GM12878 (cell line): ENCODE data around the gene CLDN6. TPM values are rescaled to one million over a fixed set of nuclear protein-coding genes. Genes with fewer than 3 reads are reported as not detected.

Experiments used
- ATAC-seq: fragments of 200-7000 bp; cut with Tn5 transposase; 3 replicates; pipeline ENCODE4 v1.9.1; 2020; ENCODE audit warnings: mild to moderate bottlenecking, moderate library complexity
- BruUV-seq: library from RNA; stranded (reverse); fragments of 400-500 nt; replicated peaks from 2 replicates; lab custom pipeline; 2021; lab: Mats Ljungman, UMichigan
- CTCF ChIA-PET: fragments of 300-600 bp; sonication (Branson Sonifier 250); formaldehyde crosslinking; extraction: SDS; loops from one replicate; lab custom pipeline; 2021; ENCODE audit warnings: inconsistent platforms; lab: Yijun Ruan, JAX
- POLR2A ChIA-PET: fragments of 350-600 bp; formaldehyde crosslinking; extraction: SDS; loops from one replicate; lab custom pipeline; 2021; ENCODE audit warnings: inconsistent platforms; lab: Charles Lee
- RAD21 ChIA-PET: fragments of 300-600 bp; sonication (Branson Sonifier 250); formaldehyde crosslinking; loops from one replicate; lab custom pipeline; 2023; ENCODE audit warnings: antibody characterized with exemption; ENCODE audit not compliant: unreplicated experiment; lab: Charles Lee
- SMC1A ChIA-PET: fragments of 300-600 bp; sonication (Branson Sonifier 250); formaldehyde crosslinking; loops from one replicate; lab custom pipeline; 2023; ENCODE audit not compliant: unreplicated experiment, uncharacterized antibody; lab: Charles Lee
- DNase-seq: peaks from one replicate; pipeline ENCODE4 v3.0.0-alpha.2; 2011; ENCODE audit warnings: low read depth, low spot score
- FAIRE-seq: peaks from 3 replicates; lab custom pipeline; 2011; peaks lifted over from hg19 to GRCh38; lab: Jason Lieb, UNC
- H2AFZ ChIP-seq: 2 replicates; pipeline ENCODE4 v1.6.0; 2011; ENCODE audit warnings: low read depth, low read length, control low read depth; ENCODE audit not compliant: control insufficient read depth
- H3K27ac ChIP-seq: 2 replicates; pipeline ENCODE4 v1.5.1; 2011; ENCODE audit warnings: control low read depth; ENCODE audit not compliant: control insufficient read depth, insufficient read depth
- H3K27me3 ChIP-seq, 2 experiments: replicated peaks in 1 of 2; 2 replicates each; pipeline versions ENCODE4 v1.6.0 to v1.6.1; 2011; ENCODE audit warnings: low read length in 1 of 2; ENCODE audit not compliant: control insufficient read depth in 2 of 2, insufficient read depth in 2 of 2
- H3K36me3 ChIP-seq, 2 experiments: 2 replicates each; pipeline ENCODE4 v1.5.1; 2011; ENCODE audit warnings: low read length in 1 of 2; ENCODE audit not compliant: control insufficient read depth in 2 of 2, insufficient read depth in 2 of 2
- H3K4me1 ChIP-seq: 2 replicates; pipeline ENCODE4 v1.6.1; 2011; ENCODE audit warnings: mild to moderate bottlenecking, low read length, moderate library complexity, mixed read lengths; ENCODE audit not compliant: control insufficient read depth, insufficient read depth
- H3K4me2 ChIP-seq: 2 replicates; pipeline ENCODE4 v1.6.0; 2011; ENCODE audit warnings: control low read depth; ENCODE audit not compliant: control insufficient read depth, insufficient read depth
- H3K4me3 ChIP-seq: fragments of 200-600 bp; sonication (generic); 2 replicates; pipeline ENCODE4 v1.5.1; 2016
- H3K79me2 ChIP-seq: 2 replicates; pipeline ENCODE4 v1.6.0; 2011; ENCODE audit warnings: low read length; ENCODE audit not compliant: control insufficient read depth, insufficient read depth
- H3K9ac ChIP-seq: 2 replicates; pipeline ENCODE4 v1.8.0; 2011; ENCODE audit warnings: low read length, control low read depth, mixed read lengths; ENCODE audit not compliant: control insufficient read depth, insufficient read depth
- H3K9me3 ChIP-seq: replicated peaks from 3 replicates; pipeline ENCODE4 v1.5.1; 2011; ENCODE audit warnings: mild to moderate bottlenecking, low read length; ENCODE audit not compliant: control insufficient read depth, insufficient read depth
- H4K20me1 ChIP-seq: 2 replicates; pipeline ENCODE4 v1.6.0; 2011; ENCODE audit not compliant: control insufficient read depth, insufficient read depth
- ASH2L ChIP-seq: fragments of 300-600, 200-600 bp; sonication (generic); IDR thresholded peaks from 2 replicates; pipeline ENCODE4 v1.6.1; 2017; ENCODE audit warnings: low read depth, mild to moderate bottlenecking, borderline replicate concordance
- CEBPB ChIP-seq, 2 experiments: fragments of 150-350 bp in 1 of 2; IDR thresholded peaks; 2 replicates each; pipeline ENCODE4 v1.6.1; 2012 to 2014; ENCODE audit warnings: low read depth in 2 of 2, low read length in 2 of 2, borderline replicate concordance in 1 of 2, inconsistent platforms in 1 of 2
- DPF2 ChIP-seq: fragments of 450-650 bp; IDR thresholded peaks from 2 replicates; pipeline ENCODE4 v1.6.1; 2017; ENCODE audit warnings: mild to moderate bottlenecking
- HDAC2 ChIP-seq: fragments of 200-600 bp; sonication (generic); IDR thresholded peaks from 2 replicates; pipeline ENCODE4 v1.6.1; 2017
- MTA2 ChIP-seq: fragments of 450-650 bp; IDR thresholded peaks from 2 replicates; pipeline ENCODE4 v1.6.1; 2016; ENCODE audit warnings: low read depth, mild to moderate bottlenecking, moderate library complexity
- NR2C1 ChIP-seq: fragments of 450-650 bp; IDR thresholded peaks from 2 replicates; pipeline ENCODE4 v1.6.1; 2017; ENCODE audit warnings: antibody characterized with exemption, mild to moderate bottlenecking, moderate library complexity
- NRF1 ChIP-seq: conservative IDR thresholded peaks from 2 replicates; pipeline ENCODE4 v1.6.1; 2011; ENCODE audit warnings: mild to moderate bottlenecking, low read depth, low read length, improper control_type of control experiment
- PAX5 ChIP-seq: IDR thresholded peaks from 2 replicates; pipeline ENCODE4 v1.6.1; 2011; ENCODE audit warnings: low read depth, low read length, borderline replicate concordance
- RB1 ChIP-seq: fragments of 450-650 bp; formaldehyde crosslinking; IDR thresholded peaks from 2 replicates; pipeline ENCODE4 v1.6.1; 2017; ENCODE audit warnings: mild to moderate bottlenecking, borderline replicate concordance
- RUNX3 ChIP-seq: IDR thresholded peaks from 2 replicates; pipeline ENCODE4 v1.6.1; 2012; ENCODE audit warnings: low read length, inconsistent platforms
- SMC3 ChIP-seq: IDR thresholded peaks from 2 replicates; pipeline ENCODE4 v1.6.1; 2011; ENCODE audit warnings: low read length, improper control_type of control experiment, borderline replicate concordance
- SREBF2 ChIP-seq: IDR thresholded peaks from 2 replicates; pipeline ENCODE4 v1.6.1; 2012; ENCODE audit warnings: mild to moderate bottlenecking, low read length
- TBL1XR1 ChIP-seq: IDR thresholded peaks from 2 replicates; pipeline ENCODE4 v1.6.1; 2012; ENCODE audit warnings: low read depth, low read length, improper control_type of control experiment
- ZSCAN29 ChIP-seq: fragments of 450-650 bp; IDR thresholded peaks from 2 replicates; pipeline ENCODE4 v1.6.1; 2017; ENCODE audit warnings: mild to moderate bottlenecking, moderate library complexity
- WGBS: methylation state at CpG from one replicate; pipeline ENCODE4 v1.1.6; 2016; ENCODE audit warnings: low lambda C conversion rate; ENCODE audit not compliant: insufficient replicate concordance, insufficient coverage; ENCODE audit errors: missing lambda C conversion rate; 5-methylcytosine and 5-hydroxymethylcytosine counted together
- in situ Hi-C: fragments of 300-500 bp; cut with MboI; formaldehyde crosslinking; loops from 9 replicates; pipeline ENCODE4 v1.14.3; 2018; ENCODE audit warnings: mixed read lengths
- intact Hi-C: fragments of 100-400 bp; cut with micrococcal nuclease; formaldehyde crosslinking; loops from one replicate; pipeline ENCODE4 v1.14.2; 2022; ENCODE audit not compliant: unreplicated experiment
- polyA plus RNA-seq, 11 experiments: library from polyadenylated mRNA; depleted of rRNA in 4 of 11; unstranded in 6 of 11; stranded (reverse) in 5 of 11; fragments of >200 nt; fragmentation: Nextera tagmentation in 4 of 11; fragmentation: Illumina TruSeq in 1 of 11; extraction: Ambion mirVana in 4 of 11; extraction: Trizol in 1 of 11; gene quantifications; 1 replicate in 1 of 11; 2 replicates in 10 of 11; pipeline versions ENCODE4 v1.2.1 to v1.2.3, GENCODE V29; 2011 to 2016; ENCODE audit warnings: inconsistent platforms in 2 of 11, missing spikeins in 2 of 11, low read depth in 1 of 11
- total RNA-seq, 4 experiments: library from RNA; depleted of rRNA in 3 of 4; stranded (reverse); fragments of >200 nt in 3 of 4; fragmentation: Illumina TruSeq in 1 of 4; extraction: Trizol in 1 of 4; gene quantifications; 2 replicates each; pipeline versions ENCODE4 v1.2.1 to v1.2.3, GENCODE V29; 2013 to 2021
- TF ChIP-seq, protein P1 (sequence below): IDR thresholded peaks from 2 replicates; pipeline ENCODE4 v1.6.1; 2011; ENCODE audit warnings: borderline replicate concordance, low read depth, mild to moderate bottlenecking, moderate library complexity, low read length; ENCODE audit not compliant: insufficient read depth, poor library complexity, severe bottlenecking

CLDN6 gene
- total and polyA plus RNA-seq, 10 of the 15 experiments (the other 5 are each of a cell fraction or from before 2014, with no cell fraction given) = 0.15 to 0.26 (median 0.23) TPM; not detected in 7

GRCh38 chr16:3035289-3035971 is 17.4 kb upstream of the CLDN6 start:
- H3K27ac ChIP-seq = no peak overlapping the region
- H3K4me2 ChIP-seq = no peak overlapping the region
- no peak for FAIRE-seq
- WGBS = 9% methylated on average over 19 of the region's 19 CpGs
- POLR2A ChIA-PET = interaction anchor here (1.0 kb wide), 1 partner anchor 45 kb away, joined by 3 read pairs; no protein-coding TSS in a partner anchor
- no peak overlapping the region for H3K9ac ChIP-seq
- BruUV-seq = no TSS peak
- ATAC-seq = no peak
- peaks cover 6% of the 10 kb centered on the region for H3K4me1 ChIP-seq
- intact Hi-C loops (no loop called here), in situ Hi-C loops (no loop called here)
- CTCF ChIA-PET = interaction anchor here (0.8 to 18.2 kb wide), 5 partner anchors 7 to 101 kb away, joined by 3 to 421 read pairs (median 10); no protein-coding TSS in a partner anchor
- H3K9me3 ChIP-seq = no peaks in the 10 kb centered on the region
- H2AFZ ChIP-seq = no peak overlapping the region
- TF ChIP-seq DPF2 (no peak), ASH2L (no peak), SMC3 (no peak), HDAC2 (no peak), NRF1 (no peak), CEBPB (IDR thresholded peaks at IDR 0.05; ENCODE audit: borderline replicate concordance in 1 of 2, low read depth in 2 of 2, low read length in 2 of 2) (no peak), TBL1XR1 (no peak), RUNX3 (no peak), ZSCAN29 (no peak), RB1 (no peak), MTA2 (no peak), PAX5 (no peak), NR2C1 (no peak), SREBF2 (no peak)
- TF ChIP-seq, protein P1, sequence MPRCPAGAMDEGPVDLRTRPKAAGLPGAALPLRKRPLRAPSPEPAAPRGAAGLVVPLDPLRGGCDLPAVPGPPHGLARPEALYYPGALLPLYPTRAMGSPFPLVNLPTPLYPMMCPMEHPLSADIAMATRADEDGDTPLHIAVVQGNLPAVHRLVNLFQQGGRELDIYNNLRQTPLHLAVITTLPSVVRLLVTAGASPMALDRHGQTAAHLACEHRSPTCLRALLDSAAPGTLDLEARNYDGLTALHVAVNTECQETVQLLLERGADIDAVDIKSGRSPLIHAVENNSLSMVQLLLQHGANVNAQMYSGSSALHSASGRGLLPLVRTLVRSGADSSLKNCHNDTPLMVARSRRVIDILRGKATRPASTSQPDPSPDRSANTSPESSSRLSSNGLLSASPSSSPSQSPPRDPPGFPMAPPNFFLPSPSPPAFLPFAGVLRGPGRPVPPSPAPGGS = no peak
- H3K36me3 ChIP-seq = no peaks in the 10 kb centered on the region
- no peak overlapping the region for H3K4me3 ChIP-seq
- no peaks in the 10 kb centered on the region for H4K20me1 ChIP-seq
- peaks cover 8 to 17% of the 10 kb centered on the region in 2 experiments; a peak in 3 of 4 replicates for H3K27me3 ChIP-seq
- DNase-seq = no peak
- SMC1A ChIA-PET = interaction anchor here (0.9 kb wide), 1 partner anchor 93 kb away, joined by 3 read pairs; no protein-coding TSS in a partner anchor
- RAD21 ChIA-PET = interaction anchor here (2.0 kb wide), 1 partner anchor 23 kb away, joined by 12 read pairs; no protein-coding TSS in a partner anchor
- no peaks in the 10 kb centered on the region for H3K79me2 ChIP-seq
